Ramos (cell line): Measurements from ENCODE around the gene CALML5.

ENCODE experiments used
- in situ Hi-C: fragments of 300-500 bp; cut with MboI; formaldehyde crosslinking; loops from one replicate; pipeline ENCODE4 v1.14.3; 2022; ENCODE audit warnings: low sequenced_read_pairs; ENCODE audit not compliant: unreplicated experiment

The CALML5 gene

GRCh38 chr10:5519054-5519453 lies 19.7 kb upstream of the CALML5 start:
- in situ Hi-C loops = no loop called here

GRCh38 chr10:5518143-5518542 lies 18.8 kb upstream of the CALML5 start:
- in situ Hi-C loops = no loop called here

GRCh38 chr10:5517546-5517945 lies 18.2 kb upstream of the CALML5 start:
- in situ Hi-C loops = no loop called here

- in situ Hi-C loops = no loop called here
These were observed 16.8 kb upstream of the CALML5 start for GRCh38 chr10:5515948-5516761.

GRCh38 chr10:5514226-5514850 lies 15.0 kb upstream of the CALML5 start:
- in situ Hi-C loops = no loop called here

- in situ Hi-C loops = no loop called here
These were observed 13.7 kb upstream of the CALML5 start for GRCh38 chr10:5512881-5513612.

- in situ Hi-C loops = no loop called here
These were observed 13.0 kb upstream of the CALML5 start for GRCh38 chr10:5512331-5512730.

- in situ Hi-C loops = no loop called here
These were observed 12.5 kb upstream of the CALML5 start for GRCh38 chr10:5511885-5512280.

GRCh38 chr10:5511231-5511884 lies 12.0 kb upstream of the CALML5 start:
- in situ Hi-C loops = no loop called here

GRCh38 chr10:5510281-5511072 lies 11.1 kb upstream of the CALML5 start:
- in situ Hi-C loops = no loop called here

GRCh38 chr10:5509691-5510090 lies 10.3 kb upstream of the CALML5 start:
- in situ Hi-C loops = no loop called here

- in situ Hi-C loops = no loop called here
These were observed 9.9 kb upstream of the CALML5 start for GRCh38 chr10:5509236-5509635.

- in situ Hi-C loops = no loop called here
These were observed 9.4 kb upstream of the CALML5 start for GRCh38 chr10:5508786-5509185.

- in situ Hi-C loops = no loop called here
These were observed 8.8 kb upstream of the CALML5 start for GRCh38 chr10:5508161-5508604.

- in situ Hi-C loops = no loop called here
These were observed 8.3 kb upstream of the CALML5 start for GRCh38 chr10:5507649-5508131.

- in situ Hi-C loops = no loop called here
These were observed 7.6 kb upstream of the CALML5 start for GRCh38 chr10:5506751-5507648.

GRCh38 chr10:5506246-5506645 lies 6.9 kb upstream of the CALML5 start:
- in situ Hi-C loops = no loop called here

- in situ Hi-C loops = no loop called here
These were observed 5.0 kb upstream of the CALML5 start for GRCh38 chr10:5504146-5505072.
